Fibroblast of villous mesenchyme (primary cell): Measurements from ENCODE around the gene CREBBP. TPM values are rescaled to one million over a fixed set of nuclear protein-coding genes. Genes with fewer than 3 reads are reported as not detected.
"Not testable (repeated sequence)": the region's sequence is repeated elsewhere in the genome, so short reads cannot be mapped to it uniquely, and the experiment has no call there.

ENCODE experiments used
- DNase-seq: peaks from one replicate; pipeline ENCODE4 v3.0.0-alpha.2; 2010; ENCODE audit warnings: low read depth
- H3K4me3 ChIP-seq: 2 replicates; pipeline ENCODE4 v1.5.1; 2011; ENCODE audit warnings: low read depth, mild to moderate bottlenecking, low read length
- total RNA-seq: library from RNA; depleted of rRNA; stranded (reverse); fragments of >200 nt; gene quantifications from 2 replicates; pipeline ENCODE4 v1.2.3, GENCODE V29; 2012
- TF ChIP-seq, protein P1 (sequence below): IDR thresholded peaks from 2 replicates; pipeline ENCODE4 v1.5.1; 2012; ENCODE audit warnings: low read depth, mild to moderate bottlenecking, low read length; ENCODE audit not compliant: insufficient read depth

CREBBP gene
- 27.4 and 32.0 TPM in 2 replicates for total RNA-seq

GRCh38 chr16:3880623-3881498 lies at the start of gene CREBBP:
Gene CREBBP, minus strand, starts transcription at chr16:3880713. Its CDS starts 797 bp downstream, at chr16:3879916.
- DNase-seq, result peak; percentile 90
- TF ChIP-seq, protein P1, sequence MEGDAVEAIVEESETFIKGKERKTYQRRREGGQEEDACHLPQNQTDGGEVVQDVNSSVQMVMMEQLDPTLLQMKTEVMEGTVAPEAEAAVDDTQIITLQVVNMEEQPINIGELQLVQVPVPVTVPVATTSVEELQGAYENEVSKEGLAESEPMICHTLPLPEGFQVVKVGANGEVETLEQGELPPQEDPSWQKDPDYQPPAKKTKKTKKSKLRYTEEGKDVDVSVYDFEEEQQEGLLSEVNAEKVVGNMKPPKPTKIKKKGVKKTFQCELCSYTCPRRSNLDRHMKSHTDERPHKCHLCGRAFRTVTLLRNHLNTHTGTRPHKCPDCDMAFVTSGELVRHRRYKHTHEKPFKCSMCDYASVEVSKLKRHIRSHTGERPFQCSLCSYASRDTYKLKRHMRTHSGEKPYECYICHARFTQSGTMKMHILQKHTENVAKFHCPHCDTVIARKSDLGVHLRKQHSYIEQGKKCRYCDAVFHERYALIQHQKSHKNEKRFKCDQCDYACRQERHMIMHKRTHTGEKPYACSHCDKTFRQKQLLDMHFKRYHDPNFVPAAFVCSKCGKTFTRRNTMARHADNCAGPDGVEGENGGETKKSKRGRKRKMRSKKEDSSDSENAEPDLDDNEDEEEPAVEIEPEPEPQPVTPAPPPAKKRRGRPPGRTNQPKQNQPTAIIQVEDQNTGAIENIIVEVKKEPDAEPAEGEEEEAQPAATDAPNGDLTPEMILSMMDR, result no peak
- peak within 1 kb of the TSS; percentile 70 for H3K4me3 ChIP-seq

DNA sequence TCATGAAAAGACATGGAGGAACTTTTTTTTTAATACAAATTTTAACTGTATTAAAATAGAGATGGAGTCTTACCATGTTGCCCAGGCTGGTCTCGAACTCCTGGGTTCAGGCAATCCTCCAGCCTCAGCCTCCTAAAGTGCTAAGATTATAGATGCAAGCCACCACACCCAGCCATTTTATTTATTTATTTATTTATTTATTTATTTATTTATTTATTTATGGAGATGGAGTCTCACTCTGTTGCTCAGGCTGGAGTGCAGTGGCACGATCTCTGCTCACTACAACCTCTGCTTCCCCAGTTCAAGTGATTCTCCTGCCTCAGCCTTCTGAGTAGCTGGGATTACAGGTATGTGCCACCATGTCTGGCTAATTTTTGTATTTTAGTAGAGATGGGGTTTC lies 46.6 kb upstream of the CREBBP start:
- DNase-seq, H3K4me3 ChIP-seq: not testable (repeated sequence)

DNA sequence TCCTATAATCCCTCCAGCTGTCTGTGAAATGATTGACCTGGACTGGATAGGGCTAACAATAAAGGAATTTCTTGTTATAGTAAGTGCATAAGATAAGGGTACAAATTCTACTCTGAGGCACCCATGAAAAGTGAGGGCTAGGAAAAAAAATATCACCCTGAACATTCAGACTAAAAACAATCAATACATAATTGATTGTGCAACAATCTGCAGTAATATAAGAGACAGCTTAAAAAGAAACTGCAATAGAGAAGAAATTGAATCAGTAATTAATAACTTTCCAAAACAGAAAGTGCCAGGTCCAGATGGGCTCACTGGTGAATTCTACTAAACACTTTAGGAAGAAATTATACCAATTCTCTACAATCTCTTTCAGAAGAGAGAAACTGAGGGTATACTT lies 44.2 kb upstream of the CREBBP start:
- no peak overlapping the region for H3K4me3 ChIP-seq
- TF ChIP-seq, protein P1, result no peak
- DNase-seq, result no peak

DNA sequence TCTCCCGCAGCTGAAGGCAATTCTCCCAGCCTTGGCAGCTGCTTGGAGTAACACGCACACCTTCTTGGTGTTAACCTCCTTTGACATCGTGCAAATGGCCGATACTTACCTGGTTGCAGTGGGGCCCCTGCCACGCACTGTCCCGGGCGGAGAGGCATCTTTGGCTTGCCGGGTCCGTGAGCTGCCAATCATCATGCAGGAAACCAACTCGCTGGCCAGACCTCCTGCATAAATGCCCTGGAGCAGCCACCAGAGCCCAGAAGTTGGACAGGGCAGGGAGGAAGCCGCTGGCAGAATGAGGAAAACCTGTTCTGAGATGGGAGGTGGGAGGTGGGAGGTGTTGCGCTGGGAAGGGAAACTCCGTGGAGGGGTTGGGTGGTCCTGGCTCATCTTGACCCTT lies 41.7 kb upstream of the CREBBP start:
- DNase-seq, result no peak
- no peak overlapping the region for H3K4me3 ChIP-seq
- TF ChIP-seq, protein P1, result no peak

DNA sequence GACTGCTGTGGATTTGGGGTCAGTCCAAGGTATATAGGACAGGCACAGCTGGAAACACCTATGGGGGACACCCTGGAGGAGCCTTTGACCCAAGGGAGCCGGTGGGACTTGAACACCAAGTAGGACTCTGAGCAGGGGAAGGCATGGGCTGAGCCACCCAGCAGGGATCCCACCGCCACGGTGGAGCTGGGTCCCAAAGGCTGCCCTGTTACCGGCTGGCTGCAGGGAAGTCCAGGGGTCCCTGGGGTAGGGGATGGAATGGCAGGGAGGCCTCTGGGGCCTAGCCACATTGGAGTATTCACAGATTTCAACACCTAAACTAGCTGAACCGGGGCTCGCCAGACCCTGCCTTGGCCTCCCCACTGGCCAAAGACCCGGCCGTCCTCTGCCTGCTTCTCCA lies 39.7 kb upstream of the CREBBP start:
- DNase-seq, result no peak
- H3K4me3 ChIP-seq, result no peak overlapping the region
- TF ChIP-seq, protein P1, result no peak

GRCh38 chr16:3919413-3919812 lies 38.9 kb upstream of the CREBBP start:
- H3K4me3 ChIP-seq, result no peak overlapping the region
- DNase-seq, result no peak
- TF ChIP-seq, protein P1, result no peak

- TF ChIP-seq, protein P1, result no peak
- no peak overlapping the region for H3K4me3 ChIP-seq
- DNase-seq, result no peak
Observed at GRCh38 chr16:3915426-3916260, 35.1 kb upstream of the CREBBP start.
